ENCODE measurements around the gene TPM3.

GRCh38 chr1:154137888-154138287 is 54.0 kb downstream of the TPM3 start:
- TF ChIP-seq ZFP36 (IDR thresholded peaks at IDR 0.05; ENCODE audit: low read depth, low read length, partially characterized antibody) (no peak), EZH2 (IDR thresholded peaks at IDR 0.05; ENCODE audit: borderline replicate concordance, low read depth, low read length) (no peak), SP2 (IDR thresholded peaks at IDR 0.05; ENCODE audit: extremely low read depth, low read depth, low read length, poor library complexity, severe bottlenecking) (no peak), ZNF175 (CRISPR knock-in tag; IDR thresholded peaks at IDR 0.05; ENCODE audit: low read depth) (no peak), TEAD4 (IDR thresholded peaks at IDR 0.05; ENCODE audit: low read length) (no peak), TEAD4 (CRISPR knock-in tag; IDR thresholded peaks at IDR 0.05; ENCODE audit: borderline replicate concordance) (no peak), TCFL5 (CRISPR knock-in tag; conservative IDR thresholded peaks at IDR 0.05) (no peak), POLR2AphosphoS2 (IDR thresholded peaks at IDR 0.05; ENCODE audit: low read length) (no peak), MYNN (IDR thresholded peaks at IDR 0.05) (no peak), MYNN (CRISPR knock-in tag; IDR thresholded peaks at IDR 0.05) (no peak), ATF2 (CRISPR knock-in tag; IDR thresholded peaks at IDR 0.05) (no peak), POLR2AphosphoS5 (IDR thresholded peaks at IDR 0.05; ENCODE audit: control insufficient read depth, insufficient read depth, low read depth, low read length) (no peak), PCBP2 (IDR thresholded peaks at IDR 0.05; ENCODE audit: low read depth, low read length, poor library complexity, severe bottlenecking) (no peak)

Measured in K562 (cell line).